Activated CD4-positive, alpha-beta T cell treated with anti-CD3 and anti-CD28 coated beads for 36 hours (primary cell): ENCODE measurements around the gene TTLL10. TPM values are rescaled to one million over a fixed set of nuclear protein-coding genes. Genes with fewer than 3 reads are reported as not detected.

ENCODE experiments used
- ATAC-seq: fragments of 200-7000 bp; cut with Tn5 transposase; one replicate; pipeline ENCODE4 v1.10.0; 2021; ENCODE audit warnings: mild to moderate bottlenecking, moderate library complexity
- CTCF ChIA-PET: fragments of 350-600 bp; sonication (Branson Sonifier 250); formaldehyde crosslinking; loops from one replicate; lab custom pipeline; 2021; ENCODE audit warnings: antibody characterized with exemption; lab: Charles Lee
- POLR2A ChIA-PET: fragments of 350-600 bp; sonication (Branson Sonifier 250); formaldehyde crosslinking; loops from one replicate; lab custom pipeline; 2021; ENCODE audit warnings: antibody characterized with exemption, inconsistent platforms; lab: Charles Lee
- DNase-seq: peaks from one replicate; pipeline ENCODE4 v3.0.0-alpha.2; 2020
- H3K27ac Mint-ChIP-seq: one replicate; pipeline ENCODE4 v1.8.0; 2021; ENCODE audit warnings: mixed read lengths
- H3K27me3 Mint-ChIP-seq: one replicate; pipeline ENCODE4 v1.8.0; 2021; ENCODE audit warnings: mixed read lengths
- H3K36me3 Mint-ChIP-seq: one replicate; pipeline ENCODE4 v1.8.0; 2021; ENCODE audit warnings: low read depth, mixed read lengths
- H3K4me1 Mint-ChIP-seq: one replicate; pipeline ENCODE4 v1.8.0; 2021; ENCODE audit warnings: mixed read lengths
- H3K4me3 Mint-ChIP-seq: one replicate; pipeline ENCODE4 v1.8.0; 2021; ENCODE audit warnings: mild to moderate bottlenecking, moderate library complexity, mixed read lengths
- H3K9me3 Mint-ChIP-seq: one replicate; pipeline ENCODE4 v1.8.0; 2021; ENCODE audit warnings: low read depth, mixed read lengths
- intact Hi-C, 2 experiments: fragments of 100-400 bp; cut with DNase I in 1 of 2; cut with micrococcal nuclease in 1 of 2; formaldehyde crosslinking; loops; one replicate each; pipeline versions ENCODE4 v1.14.2 to v1.15.1; 2022 to 2024; cut with DNase I, micrococcal nuclease
- total RNA-seq, 2 experiments: library from RNA; stranded (reverse); gene quantifications; one replicate each; pipeline ENCODE4 v1.2.3, GENCODE V29; 2021

Gene TTLL10
- total RNA-seq, 2 experiments from 2014 or later, result not detected

- peaks cover 14% of the 10 kb centered on the region for H3K36me3 Mint-ChIP-seq
- no peaks in the 10 kb centered on the region for H3K9me3 Mint-ChIP-seq
- H3K27me3 Mint-ChIP-seq, result no peaks in the 10 kb centered on the region
- CTCF ChIA-PET, result interaction anchor here (0.6 kb wide), 1 partner anchor 324 kb away, joined by 3 read pairs; no protein-coding TSS in a partner anchor
- no peak for DNase-seq
- no peak for ATAC-seq
- POLR2A ChIA-PET, result no interaction called here
- intact Hi-C loops, result no loop called here
- peaks cover 14% of the 10 kb centered on the region for H3K4me1 Mint-ChIP-seq
- no peak overlapping the region for H3K4me3 Mint-ChIP-seq
- H3K27ac Mint-ChIP-seq, result no peak overlapping the region
These were observed 63.5 kb downstream of the TTLL10 start for GRCh38 chr1:1236945-1237873.

DNA sequence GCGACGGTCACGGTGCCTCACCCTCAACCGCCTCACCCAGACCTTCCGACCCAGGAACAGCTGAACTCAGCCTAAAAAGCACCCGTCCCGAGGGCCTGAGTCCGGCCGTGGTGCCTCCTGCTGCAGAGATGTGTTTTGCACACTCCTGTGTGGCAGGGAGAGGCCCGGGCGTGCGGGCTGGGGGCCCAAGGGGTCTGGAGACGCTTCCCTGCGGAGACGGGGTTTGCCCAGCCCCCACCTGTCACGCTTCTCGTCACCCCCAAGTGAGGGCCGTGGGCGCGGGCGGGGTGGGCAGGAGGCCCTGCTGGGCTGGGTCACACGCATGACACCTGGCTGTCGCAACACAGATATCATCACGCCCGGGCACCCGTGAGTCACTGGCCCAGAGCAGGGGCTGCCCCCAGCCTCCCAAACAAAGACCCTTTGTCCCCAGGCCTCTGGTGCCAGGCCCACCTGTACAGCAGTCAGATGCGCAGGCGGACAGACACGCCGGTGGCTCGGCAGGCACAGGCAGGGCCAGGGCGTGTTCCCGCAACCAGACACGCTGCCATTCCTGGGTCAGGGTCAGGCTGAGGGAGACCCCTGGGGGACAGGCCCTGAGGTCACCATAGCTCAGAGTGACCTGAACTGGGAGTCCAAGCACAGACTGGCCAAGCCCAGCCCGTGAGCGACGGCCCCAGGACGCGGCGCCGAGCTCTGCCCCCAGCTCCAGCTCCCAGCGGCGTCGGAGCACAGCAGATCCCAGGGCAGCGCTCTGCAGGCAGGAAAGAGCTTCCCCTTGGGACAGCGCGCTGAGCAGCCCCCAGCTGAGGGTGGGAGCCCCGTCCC, 64.4 kb downstream of the TTLL10 start:
- H3K4me1 Mint-ChIP-seq, result peaks cover 14% of the 10 kb centered on the region
- H3K27me3 Mint-ChIP-seq, result no peaks in the 10 kb centered on the region
- H3K4me3 Mint-ChIP-seq, result no peak overlapping the region
- intact Hi-C loops, result no loop called here
- H3K27ac Mint-ChIP-seq, result no peak overlapping the region
- ATAC-seq, result peak; percentile 47
- POLR2A ChIA-PET, result no interaction called here
- DNase-seq, result no peak
- CTCF ChIA-PET, result no interaction called here
- no peaks in the 10 kb centered on the region for H3K9me3 Mint-ChIP-seq
- H3K36me3 Mint-ChIP-seq, result peaks cover 14% of the 10 kb centered on the region

DNA sequence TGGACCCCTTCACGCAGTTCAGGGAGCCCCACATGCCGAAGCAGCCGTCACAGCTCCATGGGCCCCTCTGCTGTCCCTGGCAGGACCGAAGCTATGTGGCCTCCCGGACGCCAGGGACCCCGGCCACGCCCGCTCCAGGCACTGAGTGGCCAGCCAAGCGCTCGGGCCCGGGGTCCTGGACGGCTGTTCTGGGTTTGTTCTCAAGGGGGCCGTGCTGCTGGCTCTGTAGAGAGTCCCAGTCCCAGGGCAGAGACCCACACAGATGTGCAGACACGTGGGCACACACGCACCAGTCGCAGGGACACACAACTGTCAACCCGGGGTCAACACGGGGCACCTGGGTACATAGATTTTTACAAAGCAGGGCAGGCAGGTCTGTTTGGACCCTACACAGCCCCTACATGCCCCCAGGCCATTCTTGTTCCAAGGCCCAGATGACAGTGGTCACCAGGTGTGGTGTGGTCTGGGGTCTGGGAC, 65.1 kb downstream of the TTLL10 start:
- intact Hi-C loops, result no loop called here
- POLR2A ChIA-PET, result no interaction called here
- Mint-ChIP-seq H3K9me3 (no peaks in the 10 kb centered on the region), H3K4me1 (peaks cover 10% of the 10 kb centered on the region), H3K27me3 (no peaks in the 10 kb centered on the region), H3K4me3 (no peak overlapping the region), H3K27ac (no peak overlapping the region), H3K36me3 (peaks cover 10% of the 10 kb centered on the region)
- ATAC-seq (no peak), DNase-seq (no peak)
- CTCF ChIA-PET, result no interaction called here

GRCh38 chr1:1239227-1239613, 65.5 kb downstream of the TTLL10 start:
- H3K4me1 Mint-ChIP-seq, result peaks cover 5% of the 10 kb centered on the region
- no peak overlapping the region for H3K4me3 Mint-ChIP-seq
- H3K27ac Mint-ChIP-seq, result no peak overlapping the region
- ChIA-PET POLR2A (no interaction called here), CTCF (interaction anchor here (0.8 kb wide), 1 partner anchor 118 kb away, joined by 3 read pairs; no protein-coding TSS in a partner anchor)
- intact Hi-C loops, result no loop called here
- no peaks in the 10 kb centered on the region for H3K27me3 Mint-ChIP-seq
- H3K9me3 Mint-ChIP-seq, result no peaks in the 10 kb centered on the region
- peaks cover 5% of the 10 kb centered on the region for H3K36me3 Mint-ChIP-seq
- DNase-seq, result no peak
- ATAC-seq, result no peak

DNA sequence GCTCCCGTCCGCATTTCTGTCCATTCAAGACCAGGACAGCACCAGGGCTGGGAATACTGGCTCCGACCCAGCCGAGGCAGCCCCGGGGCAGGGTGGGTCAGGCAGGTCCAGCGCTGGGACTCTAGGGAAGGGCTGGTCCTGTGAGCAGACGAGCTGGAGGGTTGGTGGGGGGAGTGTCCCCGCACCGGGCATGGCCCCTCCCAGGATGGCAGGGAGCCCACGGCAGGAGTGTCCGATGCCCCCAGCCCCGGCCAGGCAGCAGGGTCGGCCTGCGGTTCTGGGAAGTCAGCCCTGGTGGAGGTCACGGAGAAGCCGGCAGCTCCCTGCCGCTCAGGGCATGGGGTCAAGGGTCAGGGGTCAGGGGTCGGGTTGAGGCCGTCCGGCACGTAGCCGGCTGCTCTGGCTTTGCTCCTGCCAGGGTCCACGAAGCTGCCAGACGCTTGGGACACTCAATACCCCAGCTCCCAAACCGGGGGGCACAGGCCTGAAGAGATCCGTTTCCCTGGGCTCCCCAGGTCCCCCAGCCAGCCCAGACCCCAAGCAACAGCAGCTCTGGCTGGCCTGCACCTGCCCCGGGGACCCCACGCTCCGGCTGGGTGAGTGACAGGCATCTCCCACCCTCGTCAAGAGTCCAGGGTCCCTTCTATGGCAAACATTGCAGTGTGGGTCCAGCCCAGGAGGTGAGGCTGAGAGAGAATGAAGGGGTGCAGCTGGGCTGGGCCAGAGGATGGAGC, 66.1 kb downstream of the TTLL10 start:
- H3K27me3 Mint-ChIP-seq, result no peaks in the 10 kb centered on the region
- POLR2A ChIA-PET, result no interaction called here
- H3K36me3 Mint-ChIP-seq, result no peaks in the 10 kb centered on the region
- intact Hi-C loops, result no loop called here
- DNase-seq (no peak), ATAC-seq (no peak)
- H3K27ac Mint-ChIP-seq, result no peak overlapping the region
- no peaks in the 10 kb centered on the region for H3K4me1 Mint-ChIP-seq
- H3K4me3 Mint-ChIP-seq, result no peak overlapping the region
- CTCF ChIA-PET, result interaction anchor here (0.8 kb wide), 1 partner anchor 118 kb away, joined by 3 read pairs; no protein-coding TSS in a partner anchor
- H3K9me3 Mint-ChIP-seq, result no peaks in the 10 kb centered on the region

DNA sequence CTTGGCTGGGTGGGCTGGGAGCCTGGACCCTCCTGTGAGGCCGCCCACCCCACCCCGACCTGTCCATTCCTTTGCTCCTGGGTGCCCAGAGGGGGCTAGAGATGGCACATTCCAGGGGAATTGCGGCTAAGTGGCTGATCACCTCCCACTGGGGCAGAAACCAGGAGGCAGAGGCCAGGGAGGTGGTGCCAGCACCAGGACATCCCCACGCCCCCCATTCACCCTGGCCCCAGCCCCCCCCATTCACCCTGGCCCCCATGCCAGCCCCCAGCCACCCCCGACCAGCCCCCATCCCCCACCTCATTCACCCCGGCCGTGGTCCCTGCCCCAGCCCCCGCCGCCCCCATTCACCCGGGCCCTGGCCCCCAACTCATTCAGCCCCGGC, 66.7 kb downstream of the TTLL10 start:
- Mint-ChIP-seq H3K4me3 (no peak overlapping the region), H3K27ac (no peak overlapping the region), H3K4me1 (no peaks in the 10 kb centered on the region), H3K36me3 (no peaks in the 10 kb centered on the region), H3K9me3 (no peaks in the 10 kb centered on the region), H3K27me3 (no peaks in the 10 kb centered on the region)
- intact Hi-C loops, result no loop called here
- POLR2A ChIA-PET, result interaction anchor here (0.6 kb wide), 1 partner anchor 94 kb away, joined by 3 read pairs; no protein-coding TSS in a partner anchor
- DNase-seq (no peak), ATAC-seq (no peak)
- CTCF ChIA-PET, result interaction anchor here (0.8 kb wide), 1 partner anchor 119 kb away, joined by 3 read pairs; no protein-coding TSS in a partner anchor

GRCh38 chr1:1240822-1241587, 67.3 kb downstream of the TTLL10 start:
- Mint-ChIP-seq H3K27ac (no peak overlapping the region), H3K36me3 (no peaks in the 10 kb centered on the region), H3K27me3 (peaks cover 2% of the 10 kb centered on the region), H3K4me3 (no peak overlapping the region), H3K9me3 (no peaks in the 10 kb centered on the region), H3K4me1 (no peaks in the 10 kb centered on the region)
- ChIA-PET CTCF (no interaction called here), POLR2A (interaction anchor here (0.6 kb wide), 1 partner anchor 95 kb away, joined by 3 read pairs; no protein-coding TSS in a partner anchor)
- intact Hi-C loops, result no loop called here
- no peak for ATAC-seq
- no peak for DNase-seq

- peaks cover 2% of the 10 kb centered on the region for H3K27me3 Mint-ChIP-seq
- no peaks in the 10 kb centered on the region for H3K4me1 Mint-ChIP-seq
- DNase-seq, result no peak
- ChIA-PET CTCF (no interaction called here), POLR2A (no interaction called here)
- H3K27ac Mint-ChIP-seq, result no peak overlapping the region
- no peak for ATAC-seq
- intact Hi-C loops, result no loop called here
- H3K4me3 Mint-ChIP-seq, result no peak overlapping the region
- no peaks in the 10 kb centered on the region for H3K36me3 Mint-ChIP-seq
- no peaks in the 10 kb centered on the region for H3K9me3 Mint-ChIP-seq
These were observed 68.0 kb downstream of the TTLL10 start for GRCh38 chr1:1241588-1242219.

- no peak overlapping the region for H3K27ac Mint-ChIP-seq
- no peaks in the 10 kb centered on the region for H3K36me3 Mint-ChIP-seq
- ChIA-PET CTCF (no interaction called here), POLR2A (no interaction called here)
- H3K9me3 Mint-ChIP-seq, result no peaks in the 10 kb centered on the region
- peaks cover 4% of the 10 kb centered on the region for H3K27me3 Mint-ChIP-seq
- intact Hi-C loops, result no loop called here
- no peak for ATAC-seq
- DNase-seq, result no peak
- H3K4me1 Mint-ChIP-seq, result no peaks in the 10 kb centered on the region
- H3K4me3 Mint-ChIP-seq, result no peak overlapping the region
These were observed 69.0 kb downstream of the TTLL10 start for GRCh38 chr1:1242461-1243265.

GRCh38 chr1:1243266-1243660, 69.6 kb downstream of the TTLL10 start:
- ATAC-seq, result no peak
- Mint-ChIP-seq H3K4me3 (no peak overlapping the region), H3K4me1 (no peaks in the 10 kb centered on the region), H3K36me3 (no peaks in the 10 kb centered on the region), H3K9me3 (no peaks in the 10 kb centered on the region), H3K27ac (no peak overlapping the region), H3K27me3 (peaks cover 4% of the 10 kb centered on the region)
- ChIA-PET CTCF (no interaction called here), POLR2A (no interaction called here)
- intact Hi-C loops, result no loop called here
- no peak for DNase-seq
